HG03108 (cell line): ENCODE results near the gene ZNF385C.
A peak's percentile ranks its signal among the peaks of the same experiment; 100 is the strongest.

Experiments used
- ATAC-seq: cut with Tn5 transposase; IDR thresholded peaks from one replicate; pipeline ENCODE4 v1.9.1; 2021; ENCODE audit warnings: moderate library complexity; ENCODE audit not compliant: unreplicated experiment

Gene ZNF385C

DNA sequence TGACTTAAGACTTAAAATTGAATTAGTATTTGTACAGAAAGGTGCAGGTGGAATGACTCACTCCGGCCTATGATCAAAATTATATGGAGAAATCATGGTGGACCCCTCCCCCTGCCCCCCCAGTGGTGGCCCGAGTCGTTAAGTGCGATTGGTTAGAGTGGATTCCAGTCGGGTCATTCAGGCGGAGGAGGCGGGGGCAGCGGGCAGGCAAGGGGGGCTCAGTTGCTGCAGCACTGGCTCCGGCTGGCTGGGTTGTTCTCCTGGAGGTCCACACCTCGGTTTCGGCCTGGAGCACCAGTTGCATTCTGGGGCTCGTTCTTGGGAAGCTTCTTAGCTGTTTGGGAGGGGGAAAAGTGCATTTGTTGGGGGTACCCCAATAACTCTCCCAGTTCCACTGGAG lies 27.3 kb upstream of the ZNF385C start:
- no peak for ATAC-seq

DNA sequence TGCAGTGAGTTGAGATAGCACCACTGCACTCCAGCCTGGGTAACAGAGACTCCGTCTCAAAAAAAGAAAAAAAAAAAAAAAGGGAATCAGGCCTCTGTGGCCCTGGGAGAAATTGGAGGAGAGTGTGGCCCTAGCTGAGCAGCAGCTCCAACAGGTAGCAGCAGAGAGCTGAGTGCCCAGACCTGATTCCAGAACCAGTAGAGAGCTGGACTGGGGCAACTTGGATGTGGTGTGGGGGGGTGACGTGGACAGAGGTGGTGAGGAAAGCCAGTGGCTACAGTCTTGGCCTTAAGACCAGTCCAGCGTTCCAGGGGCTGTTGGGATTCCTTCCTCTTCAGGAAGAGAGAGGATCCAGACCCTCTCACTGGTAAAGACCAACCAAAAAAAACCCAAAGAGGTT lies 26.0 kb upstream of the ZNF385C start:
- no peak for ATAC-seq

- no peak for ATAC-seq
Observed at GRCh38 chr17:42122371-42123303, 24.4 kb upstream of the ZNF385C start, which contains the start of gene HSPB9. TSS of gene HSPB9 (plus strand) at chr17:42122804. CDS start at chr17:42122851, 47 bp downstream.

GRCh38 chr17:42120770-42121769 lies 22.8 kb upstream of the ZNF385C start, which contains the start of gene KAT2A:
TSS of gene KAT2A (minus strand) at chr17:42121367. CDS start at chr17:42121304, 63 bp downstream.
- ATAC-seq: peak; percentile 56

DNA sequence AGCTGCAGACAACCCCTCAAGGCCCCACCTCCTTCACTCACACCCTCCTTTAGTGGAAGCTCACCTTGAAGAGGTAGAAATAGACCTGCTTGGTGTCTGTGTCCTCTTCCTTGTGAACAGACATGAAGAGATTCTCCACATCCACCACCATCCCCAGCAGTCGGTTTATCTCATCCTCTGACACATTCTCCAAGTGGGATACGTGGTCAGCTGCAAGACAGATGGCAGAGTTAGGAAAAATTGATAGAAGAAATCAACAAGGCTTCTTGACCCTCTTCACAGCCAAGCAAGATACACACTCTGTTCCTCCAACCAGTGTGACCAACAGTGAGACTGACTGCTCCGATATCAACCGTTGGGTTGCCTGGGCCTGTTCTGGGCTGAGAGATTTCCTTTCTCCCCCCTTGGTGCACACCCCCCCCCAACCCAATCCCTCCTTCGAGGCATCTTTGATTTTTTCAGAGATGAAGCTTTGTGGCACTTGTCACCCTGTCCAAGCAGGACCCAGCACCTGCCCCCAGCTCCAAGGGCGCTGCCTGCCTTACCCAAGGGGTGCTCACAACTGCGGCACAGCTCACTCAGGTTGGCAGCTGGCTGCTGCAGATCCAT lies 22.0 kb upstream of the ZNF385C start:
- ATAC-seq: no peak

DNA sequence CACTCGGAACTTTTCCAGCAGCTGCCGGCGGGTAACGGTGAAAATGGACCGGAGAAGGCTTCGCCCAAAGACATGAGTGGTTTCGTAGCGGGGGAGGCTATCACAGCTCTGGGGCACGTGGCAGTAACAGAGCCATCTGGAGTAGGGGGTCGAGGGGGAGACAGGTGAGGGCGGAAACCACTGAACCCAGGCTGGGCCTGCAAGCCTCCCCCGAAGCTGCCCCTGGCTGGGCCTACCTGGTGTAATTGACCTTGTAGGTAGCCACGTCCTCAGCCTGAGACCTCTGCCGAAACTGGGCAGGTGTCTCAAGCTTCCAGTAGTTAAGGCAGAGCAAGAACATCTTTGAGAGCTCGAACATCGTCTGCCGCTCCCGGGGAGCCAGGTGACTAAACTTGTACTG lies 21.0 kb upstream of the ZNF385C start:
- ATAC-seq: no peak

DNA sequence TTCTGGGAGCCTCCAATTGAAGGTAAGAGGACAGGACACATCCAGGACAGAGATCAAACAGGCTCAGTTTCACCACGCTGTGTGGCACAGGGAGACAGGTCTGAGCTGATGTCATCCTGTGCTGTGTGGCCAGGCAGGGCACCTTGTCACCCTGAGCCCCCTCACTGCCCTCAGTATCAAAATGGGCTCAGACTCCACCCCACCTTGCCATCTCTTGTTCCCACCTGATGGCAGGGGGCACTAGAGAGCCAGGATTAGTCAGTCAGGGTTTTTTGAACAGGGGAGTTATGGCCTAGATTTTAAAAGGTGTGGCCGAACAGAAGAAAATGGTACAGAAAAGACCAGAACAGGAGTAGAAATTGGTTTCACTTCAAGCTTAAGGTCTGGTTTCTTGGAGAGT lies 20.3 kb upstream of the ZNF385C start:
- ATAC-seq: no peak

- ATAC-seq: no peak
Observed at GRCh38 chr17:42118126-42118510, 19.8 kb upstream of the ZNF385C start.

DNA sequence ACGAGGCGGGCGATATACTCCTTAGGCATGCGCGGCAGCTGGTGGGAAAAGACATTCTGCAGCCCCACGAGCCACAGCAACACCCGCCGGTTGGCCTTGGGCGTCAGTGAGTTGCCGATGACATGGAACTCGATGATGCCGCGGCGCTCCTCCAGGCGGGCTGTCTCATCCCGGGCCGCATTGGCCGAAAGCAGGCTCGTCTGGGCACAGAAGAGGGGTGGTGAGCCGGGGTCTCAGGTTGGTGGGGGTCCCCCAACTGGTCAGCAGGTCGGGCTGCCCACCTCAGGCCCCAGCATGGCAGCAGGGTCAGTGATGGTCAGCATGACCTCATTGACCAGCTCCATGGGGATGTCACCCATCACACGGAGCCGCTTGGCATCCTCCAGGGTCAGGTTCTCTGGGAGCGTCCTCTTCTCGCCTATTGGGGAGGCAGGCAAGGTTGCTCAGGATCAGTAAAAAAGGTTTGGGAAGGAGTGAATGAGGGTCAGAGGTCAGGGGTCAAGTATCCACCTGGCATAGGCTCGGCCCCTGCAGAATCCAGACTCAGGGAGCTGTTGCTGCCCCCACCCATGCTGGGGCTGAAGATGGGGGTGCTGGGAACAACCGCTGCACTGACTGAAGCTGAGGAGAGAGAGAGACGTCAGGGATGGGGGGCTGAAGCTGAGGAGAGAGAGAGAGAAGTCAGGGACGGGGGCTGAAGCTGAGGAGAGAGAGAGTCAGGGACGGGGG lies 19.3 kb upstream of the ZNF385C start:
- ATAC-seq: no peak

GRCh38 chr17:42116705-42117396 lies 18.6 kb upstream of the ZNF385C start:
- ATAC-seq: no peak

DNA sequence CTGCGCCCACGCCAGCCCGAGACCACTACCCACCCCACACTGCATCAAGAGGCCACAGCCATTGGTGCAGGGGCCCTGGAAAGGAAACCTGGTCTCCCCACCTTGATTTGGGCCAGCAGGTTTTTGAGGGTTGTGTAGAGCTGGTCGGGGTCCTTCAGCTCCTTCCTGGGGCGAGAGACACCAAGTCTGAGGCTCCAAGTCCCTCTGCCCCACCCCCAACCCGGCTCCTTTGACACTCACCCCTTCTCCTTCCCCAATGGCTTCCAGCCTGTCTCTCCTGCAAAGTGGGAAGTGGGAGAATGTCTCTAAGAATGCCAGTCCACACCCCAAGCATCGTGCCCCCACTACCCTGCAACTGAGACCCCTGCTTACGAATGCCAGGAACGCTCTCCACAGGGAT lies 15.8 kb upstream of the ZNF385C start:
- ATAC-seq: no peak

- no peak for ATAC-seq
Observed at GRCh38 chr17:42113293-42114069, 15.2 kb upstream of the ZNF385C start.

DNA sequence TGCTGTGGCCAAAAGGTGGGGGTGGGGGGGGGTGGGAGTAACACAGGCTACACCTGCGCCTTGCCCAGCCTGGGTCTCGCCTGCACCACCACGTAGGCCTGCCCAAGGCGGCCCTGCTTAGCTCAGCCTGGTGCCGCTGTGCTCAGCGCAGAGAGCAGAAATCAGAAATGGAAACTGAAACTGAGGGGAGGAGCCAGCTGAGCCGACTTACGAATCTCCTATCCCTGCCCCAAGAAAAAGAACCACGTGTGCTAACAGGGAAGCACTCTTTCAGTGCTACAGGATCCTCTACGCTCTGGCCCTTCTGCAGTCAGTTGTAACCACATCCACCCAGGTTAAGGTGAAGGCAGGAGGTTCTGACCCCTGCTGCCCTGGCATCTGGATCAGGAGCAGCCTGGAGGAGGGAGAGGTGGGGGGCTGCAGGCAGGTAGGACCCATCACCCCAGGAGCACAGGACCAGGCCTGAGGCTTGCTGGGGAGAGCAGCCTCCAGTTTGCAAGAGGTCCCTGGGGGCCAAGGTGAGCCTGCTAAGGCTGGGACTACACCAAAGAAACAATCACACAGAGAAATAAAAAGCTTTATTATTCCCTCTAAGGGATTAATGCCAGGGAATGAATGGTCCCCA lies 14.4 kb upstream of the ZNF385C start, which contains the start of gene DHX58:
DHX58 (minus strand) TSS at position 163 of the 625 bp plus-strand sequence. CDS start 822 bp downstream, outside the sequence.
- peak; percentile 55 for ATAC-seq

DNA sequence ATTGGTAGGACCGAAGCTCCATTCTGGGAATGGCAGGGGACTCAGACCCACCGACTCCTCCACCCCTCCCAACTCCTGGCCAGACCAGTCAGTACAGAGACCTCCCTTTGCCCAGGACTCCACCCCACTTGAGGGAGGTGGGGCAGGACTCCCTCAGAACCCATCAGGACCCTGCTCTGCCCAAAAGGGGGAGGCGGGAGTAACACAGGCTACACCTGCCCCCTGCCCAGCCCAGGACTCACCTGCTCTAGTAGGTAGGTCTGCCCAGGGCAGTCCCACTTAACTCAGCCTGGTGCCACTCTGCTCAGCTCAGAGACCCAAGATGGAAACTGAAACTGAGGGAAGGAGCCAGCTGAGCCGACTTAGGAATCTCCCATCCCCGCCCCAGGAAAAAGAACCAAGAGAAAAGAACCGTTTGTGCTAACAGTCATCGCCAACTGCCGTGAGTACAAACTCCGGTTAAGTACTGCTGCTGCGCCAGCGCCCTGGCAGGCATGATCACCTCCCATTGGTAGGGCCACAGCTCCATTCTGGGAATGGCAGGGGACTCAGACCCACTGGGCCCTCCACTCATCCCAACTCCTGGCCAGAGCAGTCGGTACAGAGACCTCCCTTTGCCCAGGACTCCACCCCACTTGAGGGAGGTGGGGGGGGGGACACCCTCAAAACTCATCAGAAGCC lies 13.7 kb upstream of the ZNF385C start:
- ATAC-seq: no peak

GRCh38 chr17:42111265-42111636 lies 13.0 kb upstream of the ZNF385C start:
- no peak for ATAC-seq

DNA sequence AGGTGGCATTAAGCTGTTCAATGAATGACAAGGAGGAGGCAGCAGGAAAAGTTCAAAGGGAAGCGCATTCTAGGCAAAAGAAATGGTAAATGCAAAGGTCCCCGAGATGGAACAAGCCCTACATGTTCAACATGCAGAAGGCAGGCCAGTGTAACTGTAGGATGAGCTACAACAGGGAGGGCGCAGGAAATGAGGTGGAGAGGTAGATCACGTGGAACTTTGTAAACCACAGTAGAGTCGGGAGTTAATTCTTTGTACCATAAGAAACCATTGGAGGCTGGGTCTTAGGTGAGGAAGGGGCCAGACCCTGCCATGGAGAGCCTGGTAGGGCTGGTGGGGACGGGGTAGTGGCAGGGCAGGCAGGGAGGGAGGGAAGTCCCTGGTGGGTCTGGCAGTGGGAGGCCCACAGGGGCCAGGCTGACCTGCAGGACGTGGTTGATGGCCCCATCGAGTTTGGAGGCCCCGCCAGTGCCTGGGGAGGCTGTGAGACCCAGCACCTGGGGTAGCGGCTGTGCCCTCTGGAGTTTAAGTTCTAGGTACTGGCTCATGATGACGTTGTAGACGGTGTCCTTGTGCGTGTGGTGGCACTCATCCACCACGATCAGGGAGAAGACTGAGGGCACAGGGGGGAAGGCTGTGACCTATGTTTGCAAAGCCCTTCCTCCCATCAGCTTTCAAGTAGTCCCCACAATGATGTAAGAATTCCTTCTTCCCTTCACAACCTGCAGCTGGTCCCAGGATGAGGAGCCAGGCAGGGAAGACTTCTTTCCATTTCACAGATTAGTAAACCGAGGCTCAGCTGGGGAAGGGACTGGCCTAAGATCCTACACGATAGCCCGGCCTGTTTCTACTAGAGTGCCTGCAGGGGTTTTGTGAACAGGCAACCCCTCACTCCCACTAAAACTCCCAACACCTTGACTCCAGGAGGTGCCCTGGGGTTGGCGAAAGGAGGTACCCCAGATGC lies 12.3 kb upstream of the ZNF385C start:
- no peak for ATAC-seq

- ATAC-seq: no peak
Observed at GRCh38 chr17:42109086-42109485, 10.8 kb upstream of the ZNF385C start.
